Chondrocyte (in vitro differentiated cells): ENCODE measurements around the gene GPC1. TPM values are rescaled to one million over a fixed set of nuclear protein-coding genes. Genes with fewer than 3 reads are reported as not detected.

Experiments used
- DNase-seq: peaks from one replicate; pipeline ENCODE4 v3.0.0; 2021; ENCODE audit warnings: mixed read lengths, low spot score
- H3K27ac Mint-ChIP-seq: one replicate; pipeline ENCODE4 v1.8.0; 2021; ENCODE audit warnings: mild to moderate bottlenecking, moderate library complexity, mixed read lengths; ENCODE audit not compliant: unreplicated experiment
- H3K27me3 Mint-ChIP-seq: 2 replicates; pipeline ENCODE4 v1.8.0; 2021; ENCODE audit warnings: low read depth, mixed read lengths
- H3K36me3 Mint-ChIP-seq: 2 replicates; pipeline ENCODE4 v1.8.0; 2021; ENCODE audit warnings: low read depth, mixed read lengths
- H3K4me1 Mint-ChIP-seq: 2 replicates; pipeline ENCODE4 v1.8.0; 2021; ENCODE audit warnings: low read depth, mild to moderate bottlenecking, mixed read lengths
- H3K4me3 Mint-ChIP-seq: one replicate; pipeline ENCODE4 v1.8.0; 2021; ENCODE audit warnings: mild to moderate bottlenecking, moderate library complexity, mixed read lengths; ENCODE audit not compliant: unreplicated experiment
- H3K9me3 Mint-ChIP-seq: 2 replicates; pipeline ENCODE4 v1.8.0; 2021; ENCODE audit warnings: low read depth, mixed read lengths
- total RNA-seq: library from RNA; stranded (reverse); gene quantifications from 3 replicates; pipeline ENCODE4 v1.2.1, GENCODE V29; 2021
- TF ChIP-seq, protein P1 (sequence below): fragments of 200-600 bp; sonication (generic); IDR thresholded peaks from 2 replicates; pipeline ENCODE4 v1.5.0; 2021; ENCODE audit warnings: antibody characterized with exemption, mild to moderate bottlenecking, moderate library complexity

GPC1 gene
- total RNA-seq, 1 donor from 2014 or later: 264 TPM

DNA sequence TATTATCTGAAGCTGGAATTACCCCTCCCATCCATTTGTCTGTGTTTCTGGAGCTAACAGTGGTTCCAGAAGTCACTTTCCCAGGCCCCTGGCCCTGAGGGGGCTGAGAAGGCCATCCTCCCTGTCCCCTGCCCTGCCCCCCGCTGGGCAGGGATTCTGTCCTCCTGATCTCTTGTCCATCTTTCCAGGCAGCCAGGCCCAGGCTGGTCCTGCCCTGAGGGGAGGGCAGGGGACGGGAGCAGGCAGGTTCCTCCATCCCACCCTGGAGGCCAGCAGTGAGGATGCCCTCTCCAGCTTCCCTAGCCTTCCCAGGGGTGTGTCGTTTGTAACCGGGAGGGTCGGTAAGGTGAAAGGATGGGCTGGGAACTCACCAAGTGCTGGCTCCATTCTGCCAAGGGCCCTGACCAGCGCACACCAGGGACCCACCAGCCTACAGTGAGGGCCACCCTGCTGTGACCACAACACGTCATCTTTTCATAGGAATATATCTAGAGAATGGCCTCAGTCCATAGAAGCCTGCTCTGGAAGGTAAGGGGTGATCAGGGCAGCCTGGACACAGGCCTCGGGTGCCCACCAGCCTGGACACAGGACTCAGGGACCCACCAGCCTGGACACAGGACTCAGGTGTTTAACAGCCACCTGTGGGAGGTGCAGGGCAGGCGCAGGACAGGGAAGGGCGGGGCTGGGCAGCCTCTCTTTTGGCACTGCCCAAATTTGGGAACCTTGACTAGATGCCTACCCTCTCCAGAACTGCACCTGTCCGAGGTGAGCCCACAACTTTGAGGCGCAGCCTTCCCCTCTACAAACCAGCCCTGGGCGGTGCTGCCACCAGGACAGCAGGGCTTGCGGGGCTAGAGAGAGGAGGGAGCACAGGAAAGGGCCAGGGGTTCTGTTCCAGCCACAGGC, 35.8 kb upstream of the GPC1 start:
- Mint-ChIP-seq H3K36me3 (no peaks in the 10 kb centered on the region), H3K27ac (no peak overlapping the region), H3K9me3 (no peaks in the 10 kb centered on the region), H3K4me1 (peaks cover 10% of the 10 kb centered on the region), H3K27me3 (no peaks in the 10 kb centered on the region), H3K4me3 (no peak overlapping the region)
- TF ChIP-seq, protein P1, sequence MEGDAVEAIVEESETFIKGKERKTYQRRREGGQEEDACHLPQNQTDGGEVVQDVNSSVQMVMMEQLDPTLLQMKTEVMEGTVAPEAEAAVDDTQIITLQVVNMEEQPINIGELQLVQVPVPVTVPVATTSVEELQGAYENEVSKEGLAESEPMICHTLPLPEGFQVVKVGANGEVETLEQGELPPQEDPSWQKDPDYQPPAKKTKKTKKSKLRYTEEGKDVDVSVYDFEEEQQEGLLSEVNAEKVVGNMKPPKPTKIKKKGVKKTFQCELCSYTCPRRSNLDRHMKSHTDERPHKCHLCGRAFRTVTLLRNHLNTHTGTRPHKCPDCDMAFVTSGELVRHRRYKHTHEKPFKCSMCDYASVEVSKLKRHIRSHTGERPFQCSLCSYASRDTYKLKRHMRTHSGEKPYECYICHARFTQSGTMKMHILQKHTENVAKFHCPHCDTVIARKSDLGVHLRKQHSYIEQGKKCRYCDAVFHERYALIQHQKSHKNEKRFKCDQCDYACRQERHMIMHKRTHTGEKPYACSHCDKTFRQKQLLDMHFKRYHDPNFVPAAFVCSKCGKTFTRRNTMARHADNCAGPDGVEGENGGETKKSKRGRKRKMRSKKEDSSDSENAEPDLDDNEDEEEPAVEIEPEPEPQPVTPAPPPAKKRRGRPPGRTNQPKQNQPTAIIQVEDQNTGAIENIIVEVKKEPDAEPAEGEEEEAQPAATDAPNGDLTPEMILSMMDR: no peak
- DNase-seq: peak; percentile 78

- Mint-ChIP-seq H3K4me3 (no peak overlapping the region), H3K36me3 (no peaks in the 10 kb centered on the region), H3K9me3 (no peaks in the 10 kb centered on the region), H3K27me3 (no peaks in the 10 kb centered on the region), H3K27ac (no peak overlapping the region), H3K4me1 (peaks cover 10% of the 10 kb centered on the region)
- peak; percentile 78 for DNase-seq
- TF ChIP-seq, protein P1: no peak
Observed at GRCh38 chr2:240400371-240401161, 34.9 kb upstream of the GPC1 start.

DNA sequence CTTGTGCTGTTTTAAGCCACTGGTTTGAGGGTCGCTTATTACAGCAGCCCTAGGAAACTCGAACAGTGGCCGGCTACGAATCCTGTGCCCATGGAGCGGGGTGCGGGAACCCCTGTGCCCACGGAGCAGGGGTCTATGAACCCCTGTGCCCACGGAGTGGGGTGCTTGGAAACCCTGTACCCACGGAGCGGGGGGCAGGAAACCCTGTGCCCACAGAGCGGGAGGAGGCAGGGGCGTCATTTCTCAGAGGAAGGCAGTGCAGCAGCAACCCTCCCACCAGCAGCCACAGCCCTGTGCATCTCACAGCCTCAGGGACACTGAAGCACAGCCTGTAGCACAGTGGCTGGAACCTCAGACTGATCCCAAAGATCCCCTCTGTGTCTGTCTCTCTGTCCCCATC, 34.2 kb upstream of the GPC1 start:
- DNase-seq: no peak
- H3K4me3 Mint-ChIP-seq: no peak overlapping the region
- no peaks in the 10 kb centered on the region for H3K9me3 Mint-ChIP-seq
- no peak overlapping the region for H3K27ac Mint-ChIP-seq
- no peaks in the 10 kb centered on the region for H3K36me3 Mint-ChIP-seq
- H3K4me1 Mint-ChIP-seq: peaks cover 10% of the 10 kb centered on the region
- TF ChIP-seq, protein P1: no peak
- no peaks in the 10 kb centered on the region for H3K27me3 Mint-ChIP-seq

- H3K4me3 Mint-ChIP-seq: no peak overlapping the region
- H3K4me1 Mint-ChIP-seq: peaks cover 8% of the 10 kb centered on the region
- H3K27ac Mint-ChIP-seq: no peak overlapping the region
- no peaks in the 10 kb centered on the region for H3K36me3 Mint-ChIP-seq
- H3K9me3 Mint-ChIP-seq: no peaks in the 10 kb centered on the region
- no peak for DNase-seq
- TF ChIP-seq, protein P1: no peak
- H3K27me3 Mint-ChIP-seq: no peaks in the 10 kb centered on the region
Observed at GRCh38 chr2:240401781-240402551, 33.5 kb upstream of the GPC1 start.
